HG03064 (cell line): ENCODE data around the gene GPAM.
"Not testable (repeated sequence)": the region's sequence is repeated elsewhere in the genome, so short reads cannot be mapped to it uniquely, and the experiment has no call there.

ENCODE experiments used
- ATAC-seq: cut with Tn5 transposase; IDR thresholded peaks from one replicate; pipeline ENCODE4 v1.9.1; 2021; ENCODE audit warnings: low read depth; ENCODE audit not compliant: unreplicated experiment

GPAM gene

GRCh38 chr10:112216151-112216550 lies 32.6 kb upstream of the GPAM start:
- no peak for ATAC-seq

- no peak for ATAC-seq
These were observed 31.8 kb upstream of the GPAM start for GRCh38 chr10:112215342-112215774.

GRCh38 chr10:112214298-112214926 lies 30.8 kb upstream of the GPAM start:
- ATAC-seq: no peak

- ATAC-seq: no peak
These were observed 30.3 kb upstream of the GPAM start for GRCh38 chr10:112213836-112214235.

- ATAC-seq: no peak
These were observed 29.7 kb upstream of the GPAM start for GRCh38 chr10:112213098-112213823.

- ATAC-seq: no peak
These were observed 27.1 kb upstream of the GPAM start for GRCh38 chr10:112210666-112211065.

GRCh38 chr10:112209684-112210131 lies 26.1 kb upstream of the GPAM start:
- ATAC-seq: no peak

GRCh38 chr10:112208997-112209396 lies 25.4 kb upstream of the GPAM start:
- ATAC-seq: no peak

- ATAC-seq: no peak
These were observed 24.7 kb upstream of the GPAM start for GRCh38 chr10:112208292-112208691.

GRCh38 chr10:112203328-112204076 lies 19.9 kb upstream of the GPAM start:
- ATAC-seq: peak; percentile 57

- ATAC-seq: peak; percentile 84
These were observed 19.1 kb upstream of the GPAM start for GRCh38 chr10:112202561-112203241.

- ATAC-seq: no peak
These were observed 18.5 kb upstream of the GPAM start for GRCh38 chr10:112202076-112202475.

- ATAC-seq: no peak
These were observed 17.8 kb upstream of the GPAM start for GRCh38 chr10:112201334-112201733.

GRCh38 chr10:112200259-112200658 lies 16.7 kb upstream of the GPAM start:
- ATAC-seq: not testable (repeated sequence)

GRCh38 chr10:112197662-112198061 lies 14.1 kb upstream of the GPAM start:
- not testable (repeated sequence) for ATAC-seq

- ATAC-seq: no peak
These were observed 11.7 kb upstream of the GPAM start for GRCh38 chr10:112195224-112195623.

- ATAC-seq: no peak
These were observed 8.2 kb upstream of the GPAM start for GRCh38 chr10:112191791-112192190.

- ATAC-seq: no peak
These were observed 7.6 kb upstream of the GPAM start for GRCh38 chr10:112191041-112191590.

GRCh38 chr10:112189465-112189864 lies 5.9 kb upstream of the GPAM start:
- ATAC-seq: no peak

GRCh38 chr10:112187527-112187926 lies 4.0 kb upstream of the GPAM start:
- ATAC-seq: no peak

GRCh38 chr10:112185959-112186358 lies 2.4 kb upstream of the GPAM start:
- no peak for ATAC-seq
